Measurements from ENCODE around the gene C18orf54. TPM values are rescaled to one million over a fixed set of nuclear protein-coding genes. Genes with fewer than 3 reads are reported as not detected.

C18orf54 gene
- total RNA-seq, 1 donor from 2014 or later: 9.5 TPM

GRCh38 chr18:54387631-54388030 lies 29.9 kb downstream of the C18orf54 start:
- no peak for DNase-seq

- DNase-seq: no peak
These were observed 30.8 kb downstream of the C18orf54 start for GRCh38 chr18:54388203-54389142.

GRCh38 chr18:54389143-54389505 lies 31.4 kb downstream of the C18orf54 start:
- DNase-seq: no peak

- DNase-seq: no peak
These were observed 33.1 kb downstream of the C18orf54 start for GRCh38 chr18:54390838-54391237.

- DNase-seq: peak; percentile 81
These were observed 34.9 kb downstream of the C18orf54 start for GRCh38 chr18:54392543-54393023.

GRCh38 chr18:54393648-54394294 lies 36.1 kb downstream of the C18orf54 start:
- DNase-seq: no peak

- no peak for DNase-seq
These were observed 39.1 kb downstream of the C18orf54 start for GRCh38 chr18:54396760-54397159.

GRCh38 chr18:54405290-54405689 lies 47.6 kb downstream of the C18orf54 start:
- DNase-seq: no peak

GRCh38 chr18:54411781-54412180 lies 54.1 kb downstream of the C18orf54 start:
- no peak for DNase-seq

- no peak for DNase-seq
These were observed 57.4 kb downstream of the C18orf54 start for GRCh38 chr18:54415086-54415485.

GRCh38 chr18:54416436-54416835 lies 58.7 kb downstream of the C18orf54 start:
- peak; percentile 21 for DNase-seq

- DNase-seq: no peak
These were observed 66.1 kb downstream of the C18orf54 start for GRCh38 chr18:54423831-54424230.

GRCh38 chr18:54426085-54426665 lies 68.5 kb downstream of the C18orf54 start:
- no peak for DNase-seq

Small RNA genes lying within 50 kb of the gene (small RNA-seq; reads per million reads assigned to genes)
- not detected for gene SNRPGP2 (ENCODE audit: low replicate concordance)

Other genes starting within 250 kb of the C18orf54 start
- gene MBD2, start 133.2 kb upstream of the C18orf54 start, total RNA-seq: 19.6 TPM
- gene POLI, start 88.4 kb upstream of the C18orf54 start, total RNA-seq: 59.2 TPM
- gene STARD6, start within 50 bp of the C18orf54 start, total RNA-seq: not detected
- not detected for gene DYNAP, start 233.3 kb downstream of the C18orf54 start, total RNA-seq

Measured in tongue (tissue), 3 donors.